SK-N-DZ (cell line): ENCODE results near the gene PTEN. TPM values are rescaled to one million over a fixed set of nuclear protein-coding genes. Genes with fewer than 3 reads are reported as not detected.
A peak's percentile ranks its signal among the peaks of the same experiment; 100 is the strongest.
"Not testable (repeated sequence)": the region's sequence is repeated elsewhere in the genome, so short reads cannot be mapped to it uniquely, and the experiment has no call there.

Experiments
- DNase-seq: peaks from one replicate; pipeline ENCODE4 v3.0.0-alpha.2; 2015; ENCODE audit warnings: low spot score
- polyA plus RNA-seq, 2 experiments: library from polyadenylated mRNA; depleted of rRNA; stranded (reverse); fragments of >200 nt; gene quantifications; 2 replicates each; pipeline ENCODE4 v1.2.3, GENCODE V29; 2014

PTEN gene
- polyA plus RNA-seq (2014; cell fraction: cytosol; rRNA removed), result 20.4 and 36.8 TPM in 2 replicates
- 17.3 and 24.9 TPM in 2 replicates for polyA plus RNA-seq (2014; cell fraction: nucleus; rRNA removed)

DNA sequence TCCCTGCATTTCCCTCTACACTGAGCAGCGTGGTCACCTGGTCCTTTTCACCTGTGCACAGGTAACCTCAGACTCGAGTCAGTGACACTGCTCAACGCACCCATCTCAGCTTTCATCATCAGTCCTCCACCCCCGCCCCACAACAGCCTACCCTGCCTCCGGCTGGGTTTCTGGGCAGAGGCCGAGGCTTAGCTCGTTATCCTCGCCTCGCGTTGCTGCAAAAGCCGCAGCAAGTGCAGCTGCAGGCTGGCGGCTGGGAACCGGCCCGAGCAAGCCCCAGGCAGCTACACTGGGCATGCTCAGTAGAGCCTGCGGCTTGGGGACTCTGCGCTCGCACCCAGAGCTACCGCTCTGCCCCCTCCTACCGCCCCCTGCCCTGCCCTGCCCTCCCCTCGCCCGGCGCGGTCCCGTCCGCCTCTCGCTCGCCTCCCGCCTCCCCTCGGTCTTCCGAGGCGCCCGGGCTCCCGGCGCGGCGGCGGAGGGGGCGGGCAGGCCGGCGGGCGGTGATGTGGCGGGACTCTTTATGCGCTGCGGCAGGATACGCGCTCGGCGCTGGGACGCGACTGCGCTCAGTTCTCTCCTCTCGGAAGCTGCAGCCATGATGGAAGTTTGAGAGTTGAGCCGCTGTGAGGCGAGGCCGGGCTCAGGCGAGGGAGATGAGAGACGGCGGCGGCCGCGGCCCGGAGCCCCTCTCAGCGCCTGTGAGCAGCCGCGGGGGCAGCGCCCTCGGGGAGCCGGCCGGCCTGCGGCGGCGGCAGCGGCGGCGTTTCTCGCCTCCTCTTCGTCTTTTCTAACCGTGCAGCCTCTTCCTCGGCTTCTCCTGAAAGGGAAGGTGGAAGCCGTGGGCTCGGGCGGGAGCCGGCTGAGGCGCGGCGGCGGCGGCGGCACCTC is at the start of gene PTEN, which contains the start of gene KLLN:
Gene PTEN, plus strand, starts transcription at position 573 of the 891 bp plus-strand sequence. CDS start 845 bp downstream, outside the sequence.
Gene KLLN, minus strand, starts transcription at position 481 of the 891 bp plus-strand sequence. CDS start 1,046 bp downstream, outside the sequence.
- peak; percentile 92 for DNase-seq

DNA sequence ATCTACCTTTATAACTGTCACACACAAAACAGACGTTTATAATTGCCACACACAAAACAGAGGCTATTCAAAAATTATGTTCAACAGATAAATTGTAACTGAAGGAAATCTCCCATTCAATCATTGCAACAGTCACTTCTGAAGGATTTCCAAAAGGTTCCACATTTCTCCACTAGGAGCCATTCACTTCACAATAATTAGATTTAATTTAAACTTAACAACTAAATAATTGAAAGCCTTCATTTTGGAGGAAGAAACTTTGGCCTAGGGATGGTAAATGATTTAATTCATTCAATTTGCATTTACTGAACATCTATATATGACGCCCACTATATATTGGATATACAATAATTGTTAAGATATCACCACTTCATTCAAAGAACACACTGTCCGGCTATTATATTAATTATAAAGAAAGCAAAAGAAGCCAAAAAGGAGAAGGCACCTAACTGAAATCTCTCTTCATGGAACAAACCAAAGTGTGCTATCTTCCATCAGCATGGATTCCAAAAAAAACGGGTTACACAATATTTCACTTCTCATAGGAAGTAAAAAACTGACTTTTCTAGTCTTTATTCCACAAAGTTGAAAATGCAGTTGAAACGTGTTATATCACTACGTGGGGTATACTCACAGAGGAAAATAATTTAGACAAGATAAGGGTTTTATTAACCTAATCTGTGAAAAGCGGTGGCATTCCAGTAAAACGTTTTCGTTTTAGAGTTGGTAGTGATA is 47.1 kb upstream of the PTEN start:
- DNase-seq, result no peak

- DNase-seq, result peak; percentile 5
Observed at GRCh38 chr10:87816898-87817608, 46.4 kb upstream of the PTEN start.

GRCh38 chr10:87817609-87818504 is 45.6 kb upstream of the PTEN start, which contains the start of gene ATAD1:
TSS of gene ATAD1 (minus strand) at chr10:87818226. CDS start at chr10:87814599, 3,627 bp downstream.
- peak; percentile 91 for DNase-seq

DNA sequence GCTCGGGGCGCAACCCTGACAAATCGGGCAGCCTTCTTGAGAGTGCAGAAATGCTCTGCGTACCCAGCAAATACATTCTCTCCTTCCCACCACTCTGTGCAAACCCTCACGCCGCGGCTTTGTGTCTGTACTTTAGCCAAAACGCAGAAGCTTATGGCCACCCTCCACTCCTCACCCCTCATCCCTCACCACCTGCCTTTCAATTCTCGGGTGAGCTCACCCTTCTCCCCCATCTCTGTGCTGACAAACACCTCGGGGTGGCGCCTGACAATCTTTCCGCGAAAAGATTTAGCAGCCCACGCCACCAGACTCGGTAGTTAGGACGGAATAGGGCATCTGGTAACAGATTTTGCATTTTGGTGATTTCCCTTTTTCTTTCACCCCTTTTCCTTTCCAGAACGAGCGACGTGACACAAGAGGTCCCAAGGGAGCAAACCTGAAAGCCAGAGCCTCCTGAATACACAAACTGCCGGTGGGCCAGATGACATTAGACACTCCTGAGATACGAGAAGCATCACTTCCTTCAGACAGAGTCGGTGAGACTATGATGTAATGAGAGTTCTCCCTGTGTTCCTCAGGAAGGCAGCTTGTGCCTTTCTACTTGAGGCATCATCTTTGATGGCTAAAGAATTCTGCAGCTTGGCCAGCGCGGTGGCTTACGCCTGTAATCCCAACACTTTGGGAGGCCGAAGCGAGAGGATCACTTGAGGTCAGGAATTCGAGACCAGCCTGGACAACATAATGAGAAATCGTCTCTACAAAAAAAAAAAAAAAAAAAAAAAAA is 44.7 kb upstream of the PTEN start:
- peak; percentile 72 for DNase-seq

GRCh38 chr10:87819289-87819585 is 44.2 kb upstream of the PTEN start:
- DNase-seq, result no peak

GRCh38 chr10:87826653-87827052 is 36.8 kb upstream of the PTEN start:
- DNase-seq, result no peak

DNA sequence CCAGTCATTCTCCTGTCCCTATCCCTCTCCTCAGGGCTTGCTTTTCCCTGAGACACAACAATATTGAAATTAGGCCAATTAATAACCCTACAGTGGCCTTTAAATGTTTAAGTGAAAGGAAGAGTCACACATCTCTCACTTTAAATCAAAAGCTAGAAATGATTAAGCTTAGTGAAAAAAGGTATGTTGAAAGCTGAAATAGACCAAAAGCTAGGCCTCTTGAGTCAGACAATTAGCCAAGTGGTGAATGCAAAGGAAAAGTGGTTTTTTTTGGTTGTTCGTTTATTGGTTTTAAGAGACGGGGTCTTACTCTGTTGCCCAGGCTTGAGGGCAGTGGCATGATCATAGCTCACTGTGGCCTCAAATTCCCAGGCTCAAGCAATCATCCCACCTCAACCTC is 35.7 kb upstream of the PTEN start:
- DNase-seq, result no peak

GRCh38 chr10:87829051-87829450 is 34.4 kb upstream of the PTEN start:
- DNase-seq, result not testable (repeated sequence)

DNA sequence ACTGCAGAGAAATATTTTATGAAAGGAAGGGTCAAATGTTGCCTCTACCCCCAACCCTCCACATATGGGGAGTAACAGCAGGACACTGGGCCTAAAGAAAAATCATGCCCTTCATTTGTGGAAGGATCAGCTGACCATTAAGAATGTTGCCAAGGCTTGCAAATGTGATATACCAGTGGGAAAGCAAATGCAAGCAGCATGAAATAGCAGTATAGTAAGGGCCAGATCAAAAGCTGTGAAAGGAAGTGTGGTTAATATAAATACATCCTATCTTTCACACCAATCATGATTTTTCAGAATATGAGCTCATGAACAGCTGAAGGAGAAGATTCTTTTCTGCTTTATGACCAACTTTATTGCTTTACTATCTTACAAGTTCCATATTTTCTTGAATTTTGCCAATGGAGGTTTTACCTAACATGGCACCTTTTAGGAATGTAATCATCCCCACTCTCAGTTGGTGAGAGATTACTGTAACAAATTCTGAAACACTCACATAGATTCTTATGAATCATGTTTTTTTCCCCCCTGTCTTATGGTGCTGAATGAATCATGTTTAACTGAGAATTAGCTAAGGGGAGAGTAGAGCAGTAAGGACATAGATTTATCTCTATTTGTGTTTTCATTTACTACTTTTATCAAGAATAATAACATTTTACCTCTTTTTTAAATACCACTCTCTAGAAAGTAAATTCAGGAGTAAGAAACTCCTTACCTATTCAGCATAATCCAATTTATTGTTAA is 33.3 kb upstream of the PTEN start:
- no peak for DNase-seq

GRCh38 chr10:87836098-87836497 is 27.3 kb upstream of the PTEN start:
- DNase-seq, result no peak

GRCh38 chr10:87837445-87837844 is 26.0 kb upstream of the PTEN start:
- no peak for DNase-seq

GRCh38 chr10:87838650-87839049 is 24.8 kb upstream of the PTEN start:
- no peak for DNase-seq

- DNase-seq, result no peak
Observed at GRCh38 chr10:87841186-87841585, 22.2 kb upstream of the PTEN start.

DNA sequence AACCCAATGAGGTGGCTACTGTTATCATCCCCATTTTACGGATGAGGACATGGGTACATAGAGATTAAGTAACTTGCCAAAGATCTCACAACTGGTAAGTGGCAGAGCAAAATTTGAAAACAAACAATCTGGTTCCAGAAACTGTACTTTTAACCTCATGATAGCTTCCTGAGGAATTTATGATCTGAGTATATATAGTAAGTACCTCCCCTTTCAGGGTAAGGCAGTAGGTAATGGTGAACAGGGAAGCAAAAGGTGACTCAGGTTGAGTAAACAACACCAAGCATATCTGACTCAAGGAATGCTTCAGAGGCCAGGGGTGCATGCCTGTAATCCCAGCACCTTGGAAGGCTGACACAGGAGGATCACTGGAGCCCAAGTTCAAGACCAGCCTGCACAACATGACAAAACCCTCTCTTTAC is 21.2 kb upstream of the PTEN start:
- no peak for DNase-seq

DNA sequence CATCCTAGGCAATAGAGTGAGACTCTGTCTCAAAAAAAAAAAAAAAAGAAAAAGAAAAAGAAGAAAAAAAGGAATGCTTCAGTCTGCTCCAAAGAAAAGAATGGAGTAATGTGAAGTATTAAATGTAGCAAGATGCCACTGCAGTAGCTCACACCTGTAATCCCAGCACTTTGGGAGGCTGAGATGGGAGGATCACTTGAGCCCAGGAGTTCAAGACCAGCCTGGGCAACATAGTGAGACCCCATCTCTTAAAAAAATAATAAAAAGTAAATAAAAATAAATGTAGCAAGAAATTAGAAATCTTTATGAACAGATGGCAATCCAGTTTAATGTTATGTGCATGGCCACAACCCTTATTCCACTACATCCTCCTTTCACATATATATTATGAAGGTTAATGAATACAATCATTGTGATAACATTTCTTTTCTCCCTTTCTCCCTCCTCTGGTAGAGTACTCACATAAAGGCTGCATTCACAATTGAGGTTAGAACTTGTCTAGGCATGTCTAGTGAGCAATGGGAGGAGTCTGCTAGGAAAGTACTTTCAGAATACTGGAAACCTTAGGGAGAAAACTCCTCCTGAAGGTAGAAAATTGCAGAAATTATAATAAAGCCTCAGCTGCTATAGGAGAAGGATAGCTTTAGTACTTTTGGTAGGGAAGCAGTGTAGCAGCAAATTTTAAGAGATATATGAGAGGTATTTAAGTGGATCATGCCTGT is 20.5 kb upstream of the PTEN start:
- no peak for DNase-seq

DNA sequence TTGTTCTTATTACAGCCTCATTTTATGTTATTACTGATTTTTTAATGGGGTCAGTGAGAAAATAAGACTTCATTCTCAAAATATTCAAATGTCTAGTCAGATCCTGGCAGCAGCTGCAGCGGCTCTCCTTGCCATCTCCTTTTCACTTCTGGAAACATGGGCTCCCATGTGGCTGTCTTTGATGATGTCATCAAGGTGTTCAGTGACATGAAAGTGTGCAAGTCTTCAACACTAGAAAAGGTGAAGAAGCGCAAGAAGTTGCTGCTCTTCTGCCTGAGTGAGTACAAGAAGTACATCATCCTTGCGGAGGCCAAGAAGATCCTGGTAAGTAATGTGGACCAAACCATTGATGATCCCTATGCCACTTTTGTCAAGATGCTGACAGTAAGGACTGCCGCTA is 19.7 kb upstream of the PTEN start:
- DNase-seq, result no peak

GRCh38 chr10:87844837-87845623 is 18.4 kb upstream of the PTEN start:
- DNase-seq, result no peak
